ENCODE data around the gene ZFP36L1.

ZFP36L1 gene

GRCh38 chr14:68775614-68776126 is 17.2 kb downstream of the ZFP36L1 start:
- no peak for DNase-seq
- Histone ChIP-seq H3K9ac (ENCODE audit: low read depth, low read length) (no peak overlapping the region), H3K36me3 (ENCODE audit: insufficient read depth, low read length) (no peaks in the 10 kb centered on the region)

DNA sequence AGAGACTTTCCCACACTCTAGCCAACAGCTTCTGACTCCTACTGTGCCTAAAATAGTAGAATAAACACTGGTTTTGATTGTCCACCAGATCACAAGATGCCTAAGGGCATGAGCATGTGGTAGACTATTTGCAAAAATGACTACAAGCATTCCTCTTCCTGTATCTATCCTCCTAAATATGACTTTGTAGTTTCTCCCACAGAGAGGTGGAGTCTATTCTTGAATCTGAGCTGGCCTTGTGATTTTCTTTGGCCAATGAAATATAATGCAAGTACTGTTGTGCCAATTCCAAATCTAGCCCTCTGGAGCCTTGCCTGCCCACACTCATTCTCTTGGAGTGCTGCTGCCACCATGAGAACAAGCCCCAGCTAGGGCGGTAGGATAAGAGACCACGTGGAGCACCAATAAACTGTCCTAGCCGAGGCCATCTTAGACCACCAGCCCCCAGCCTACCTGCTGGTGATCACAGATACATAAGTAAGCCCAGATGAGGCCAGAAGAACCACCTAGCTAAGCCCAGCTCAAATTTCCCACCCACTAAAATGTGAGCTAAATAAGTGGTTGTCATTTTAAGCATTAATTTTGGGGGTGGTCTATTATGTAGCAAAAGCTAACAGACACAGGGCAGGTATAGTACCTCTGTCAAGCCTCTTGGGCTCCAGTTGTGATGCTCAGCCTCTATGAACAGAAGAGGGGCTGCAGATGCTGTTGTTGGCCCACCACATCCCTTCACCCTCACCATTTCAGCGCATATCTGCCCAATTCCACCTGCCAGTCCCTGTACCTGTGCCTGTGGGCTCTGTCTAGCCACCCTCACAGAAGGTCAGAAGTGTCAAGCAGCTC is 17.9 kb downstream of the ZFP36L1 start:
- no peak for ATAC-seq (ENCODE audit: insufficient read depth, low read depth)
- Histone ChIP-seq H3K9ac (ENCODE audit: low read depth, low read length) (no peak overlapping the region), H3K4me2 (ENCODE audit: insufficient read depth, low read length) (no peak overlapping the region), H3K36me3 (ENCODE audit: insufficient read depth, low read length) (no peaks in the 10 kb centered on the region), H3K27ac (ENCODE audit: low read length) (no peak overlapping the region), H4K20me1 (ENCODE audit: insufficient read depth, low read length) (no peaks in the 10 kb centered on the region), H3K79me2 (ENCODE audit: insufficient read depth, low read length) (no peaks in the 10 kb centered on the region), H2AFZ (ENCODE audit: low read depth, low read length) (no peak overlapping the region), H3K4me3 (ENCODE audit: low read depth in 1 of 2, low read length in 2 of 2) (no peak overlapping the region), H3K4me1 (ENCODE audit: insufficient read depth, low read length) (peaks cover 2% of the 10 kb centered on the region), H3K27me3 (ENCODE audit: insufficient read depth, low read length, poor library complexity) (no peaks in the 10 kb centered on the region), H3K9me3 (ENCODE audit: insufficient read depth, low read length, severe bottlenecking) (no peaks in the 10 kb centered on the region)
- TF ChIP-seq EZH2 (IDR thresholded peaks at IDR 0.05; ENCODE audit: borderline replicate concordance, low read depth, low read length, severe bottlenecking) = no peak
- no peak for TF ChIP-seq CTCF (IDR thresholded peaks at IDR 0.05; ENCODE audit: borderline replicate concordance, extremely low read depth, low read length, poor library complexity, severe bottlenecking)
- no peak for DNase-seq

More at GRCh38 chr14:68775614-68776126, 17.2 kb downstream of the ZFP36L1 start:
- no peaks in the 10 kb centered on the region for H3K27me3 ChIP-seq (ENCODE audit: insufficient read depth, low read length, poor library complexity)
- H3K4me1 ChIP-seq (ENCODE audit: insufficient read depth, low read length) = peaks cover 8% of the 10 kb centered on the region
- no peak overlapping the region for H2AFZ ChIP-seq (ENCODE audit: low read depth, low read length)
- ATAC-seq (ENCODE audit: insufficient read depth, low read depth) = no peak
- TF ChIP-seq CTCF (IDR thresholded peaks at IDR 0.05; ENCODE audit: borderline replicate concordance, extremely low read depth, low read length, poor library complexity, severe bottlenecking) (peak; percentile 29), EZH2 (IDR thresholded peaks at IDR 0.05; ENCODE audit: borderline replicate concordance, low read depth, low read length, severe bottlenecking) (no peak)
- no peaks in the 10 kb centered on the region for H3K9me3 ChIP-seq (ENCODE audit: insufficient read depth, low read length, severe bottlenecking)
- no peaks in the 10 kb centered on the region for H4K20me1 ChIP-seq (ENCODE audit: insufficient read depth, low read length)
- H3K79me2 ChIP-seq (ENCODE audit: insufficient read depth, low read length) = no peaks in the 10 kb centered on the region
- H3K4me2 ChIP-seq (ENCODE audit: insufficient read depth, low read length) = no peak overlapping the region
- no peak overlapping the region for H3K4me3 ChIP-seq (ENCODE audit: low read depth in 1 of 2, low read length in 2 of 2)
- H3K27ac ChIP-seq (ENCODE audit: low read length) = no peak overlapping the region

GRCh38 chr14:68772761-68773381 is 20.0 kb downstream of the ZFP36L1 start:
- TF ChIP-seq CTCF (IDR thresholded peaks at IDR 0.05; ENCODE audit: borderline replicate concordance, extremely low read depth, low read length, poor library complexity, severe bottlenecking) (no peak), EZH2 (IDR thresholded peaks at IDR 0.05; ENCODE audit: borderline replicate concordance, low read depth, low read length, severe bottlenecking) (no peak)
- no peak for DNase-seq
- H3K36me3 ChIP-seq (ENCODE audit: insufficient read depth, low read length) = no peaks in the 10 kb centered on the region
- H2AFZ ChIP-seq (ENCODE audit: low read depth, low read length) = no peak overlapping the region
- H3K27ac ChIP-seq (ENCODE audit: low read length) = no peak overlapping the region
- H3K79me2 ChIP-seq (ENCODE audit: insufficient read depth, low read length) = no peaks in the 10 kb centered on the region
- no peak for ATAC-seq (ENCODE audit: insufficient read depth, low read depth)
- H3K9me3 ChIP-seq (ENCODE audit: insufficient read depth, low read length, severe bottlenecking) = no peaks in the 10 kb centered on the region
- no peak overlapping the region for H3K9ac ChIP-seq (ENCODE audit: low read depth, low read length)
- H4K20me1 ChIP-seq (ENCODE audit: insufficient read depth, low read length) = no peaks in the 10 kb centered on the region
- no peak overlapping the region for H3K4me3 ChIP-seq (ENCODE audit: low read depth in 1 of 2, low read length in 2 of 2)
- no peaks in the 10 kb centered on the region for H3K4me1 ChIP-seq (ENCODE audit: insufficient read depth, low read length)
- H3K27me3 ChIP-seq (ENCODE audit: insufficient read depth, low read length, poor library complexity) = no peaks in the 10 kb centered on the region
- H3K4me2 ChIP-seq (ENCODE audit: insufficient read depth, low read length) = no peak overlapping the region
